HG03159 (cell line): ENCODE results near the gene DDRGK1.
"Not testable (repeated sequence)": the region's sequence is repeated elsewhere in the genome, so short reads cannot be mapped to it uniquely, and the experiment has no call there.

Source experiments
- ATAC-seq: cut with Tn5 transposase; IDR thresholded peaks from one replicate; pipeline ENCODE4 v1.9.1; 2021; ENCODE audit warnings: mild to moderate bottlenecking, moderate library complexity; ENCODE audit not compliant: unreplicated experiment

Gene DDRGK1

GRCh38 chr20:3188823-3189413 is 15.6 kb downstream of the DDRGK1 start:
- no peak for ATAC-seq

DNA sequence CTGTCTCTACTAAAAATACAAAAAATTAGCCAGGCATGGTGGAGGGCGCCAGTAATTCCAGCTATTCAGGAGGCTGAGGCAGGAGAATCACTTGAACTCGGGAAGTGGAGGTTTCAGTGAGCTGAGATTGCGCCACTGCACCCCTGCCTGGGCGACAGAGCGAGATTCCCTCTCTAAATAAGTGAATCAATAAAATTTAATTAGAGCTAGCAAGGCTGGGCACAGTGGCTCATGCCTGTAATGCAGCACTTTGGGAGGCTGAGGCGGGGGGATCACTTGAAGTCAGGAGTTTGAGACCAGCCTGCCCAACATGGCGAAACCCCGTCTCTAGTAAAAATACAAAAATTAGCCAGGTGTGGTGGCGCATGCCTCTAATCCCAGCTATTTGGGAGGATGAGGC is 16.6 kb downstream of the DDRGK1 start:
- not testable (repeated sequence) for ATAC-seq

GRCh38 chr20:3183896-3184612 is 20.4 kb downstream of the DDRGK1 start:
- ATAC-seq, result no peak

GRCh38 chr20:3182429-3182828 is 22.1 kb downstream of the DDRGK1 start:
- ATAC-seq, result not testable (repeated sequence)

DNA sequence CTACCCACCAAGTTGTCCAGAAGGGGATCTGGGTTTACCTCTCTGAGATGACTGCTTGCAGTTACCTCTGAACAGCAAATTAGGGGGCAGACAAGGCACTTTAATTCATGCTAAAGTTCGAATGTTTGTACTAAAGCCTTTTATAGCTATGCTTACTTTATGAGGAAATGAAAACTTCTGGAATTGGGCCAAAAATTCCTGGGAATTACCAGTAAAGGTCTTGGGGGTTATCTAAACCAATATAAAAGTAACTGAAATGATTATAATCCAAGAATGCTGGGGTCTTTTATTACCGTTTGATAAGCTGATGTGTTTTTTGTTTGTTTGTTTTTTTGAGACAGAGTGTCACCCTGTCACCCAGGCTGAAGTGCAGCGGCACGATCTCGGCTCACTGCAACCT is 23.2 kb downstream of the DDRGK1 start:
- ATAC-seq, result no peak

DNA sequence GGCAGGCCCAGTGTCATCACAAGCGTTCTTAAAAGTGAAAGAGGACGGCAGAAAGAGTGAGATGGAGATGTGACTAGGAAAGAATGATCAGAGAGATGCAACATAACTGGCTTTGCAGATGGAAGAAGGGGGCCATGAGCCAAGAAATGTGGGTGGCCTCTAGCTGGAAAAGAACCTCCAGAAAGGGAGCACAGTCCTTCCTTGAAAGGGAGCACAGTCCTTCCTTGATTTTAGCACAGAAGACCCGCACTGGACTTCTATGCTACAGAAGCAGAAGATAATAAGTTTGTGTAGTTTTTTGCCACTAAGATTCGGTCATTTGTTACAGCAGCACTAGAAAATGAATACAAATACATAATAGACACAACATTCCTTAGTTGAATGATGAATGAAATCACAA is 24.2 kb downstream of the DDRGK1 start:
- ATAC-seq, result no peak

GRCh38 chr20:3177746-3178485 is 26.6 kb downstream of the DDRGK1 start:
- ATAC-seq, result no peak

GRCh38 chr20:3175270-3175669 is 29.2 kb downstream of the DDRGK1 start:
- no peak for ATAC-seq

DNA sequence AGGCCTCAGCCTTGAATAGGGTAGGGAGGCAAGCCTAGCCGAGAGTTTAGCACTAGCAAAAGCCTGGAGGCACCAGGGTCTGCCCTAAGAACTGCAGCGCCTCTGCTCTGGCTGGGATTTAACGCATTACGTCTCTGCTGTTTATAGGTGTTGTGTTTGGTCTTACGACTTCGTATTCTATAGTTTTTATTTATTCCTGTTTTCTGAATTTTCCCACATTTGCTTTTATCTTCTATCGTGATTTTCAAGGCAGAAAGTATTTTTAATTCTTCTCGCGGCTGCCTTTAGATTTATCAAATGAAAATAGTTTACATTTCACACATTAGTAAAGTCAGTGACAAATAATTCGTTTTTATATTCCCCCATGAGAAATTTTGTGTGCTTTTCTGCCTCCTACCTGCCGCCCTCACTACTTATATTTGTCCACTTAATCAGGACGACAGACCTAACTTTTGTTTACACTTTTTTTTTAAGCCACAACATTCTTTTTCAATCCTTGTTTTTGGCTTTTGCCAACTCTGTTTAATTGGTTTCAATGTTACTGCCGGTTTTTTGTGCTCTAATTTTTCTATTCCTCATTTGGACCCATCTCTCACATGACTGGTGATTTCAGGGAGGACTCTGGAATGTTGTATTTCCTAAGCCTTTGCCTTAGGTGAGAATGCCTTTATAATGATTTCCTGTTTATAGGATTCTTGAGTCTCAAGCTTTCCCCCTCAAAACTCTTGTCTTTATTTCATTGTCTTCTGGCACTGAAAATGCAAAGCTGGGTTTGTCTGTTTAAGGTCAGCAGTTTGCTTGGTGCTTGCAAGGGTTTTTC is 29.8 kb downstream of the DDRGK1 start:
- no peak for ATAC-seq

DNA sequence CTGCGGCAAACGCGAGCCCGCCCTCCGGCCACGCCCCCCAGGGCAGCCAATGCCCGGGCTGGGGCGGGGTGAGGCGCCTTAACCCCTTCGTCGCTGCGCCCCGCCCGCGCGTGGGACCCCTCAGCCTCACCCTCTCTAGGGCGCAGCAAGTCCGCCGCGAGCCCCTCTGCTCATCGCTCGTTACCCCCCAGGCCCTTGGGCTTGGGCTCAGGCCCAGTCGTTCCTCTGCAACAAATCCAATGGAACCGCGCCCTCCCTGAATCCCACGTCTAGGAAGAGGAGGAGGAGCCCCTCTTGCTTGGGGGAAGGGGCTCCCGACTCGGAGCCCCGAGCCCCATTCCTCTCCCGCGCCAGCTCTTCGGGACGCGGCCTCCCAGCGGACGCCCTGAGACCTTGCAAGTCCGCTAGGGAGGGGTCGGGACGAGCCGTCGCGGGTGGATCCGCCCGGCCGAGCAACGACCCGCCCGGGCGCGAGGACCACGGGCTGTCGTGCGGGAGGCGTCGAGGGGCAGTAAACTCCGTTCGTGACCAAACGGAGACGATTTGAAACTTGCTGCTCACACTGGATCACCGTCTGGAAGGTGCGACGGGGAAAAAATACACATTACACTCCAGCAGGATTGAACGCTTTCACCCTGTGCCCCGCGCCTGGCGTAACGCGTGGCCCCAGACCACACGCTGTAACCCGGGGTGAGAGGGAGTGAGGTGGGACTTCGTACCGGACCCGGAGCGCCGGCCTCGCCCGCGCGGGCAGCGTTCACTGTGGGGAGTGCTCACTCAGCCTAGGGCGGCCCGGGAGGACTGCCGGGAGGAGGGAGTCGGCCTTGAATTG is 30.7 kb downstream of the DDRGK1 start:
- ATAC-seq, result no peak

GRCh38 chr20:3172933-3173609 is 31.4 kb downstream of the DDRGK1 start, which contains the start of gene LZTS3:
Gene LZTS3 (minus strand): TSS chr20:3173549. CDS start chr20:3167163, 6,386 bp downstream.
- peak; percentile 76 for ATAC-seq

DNA sequence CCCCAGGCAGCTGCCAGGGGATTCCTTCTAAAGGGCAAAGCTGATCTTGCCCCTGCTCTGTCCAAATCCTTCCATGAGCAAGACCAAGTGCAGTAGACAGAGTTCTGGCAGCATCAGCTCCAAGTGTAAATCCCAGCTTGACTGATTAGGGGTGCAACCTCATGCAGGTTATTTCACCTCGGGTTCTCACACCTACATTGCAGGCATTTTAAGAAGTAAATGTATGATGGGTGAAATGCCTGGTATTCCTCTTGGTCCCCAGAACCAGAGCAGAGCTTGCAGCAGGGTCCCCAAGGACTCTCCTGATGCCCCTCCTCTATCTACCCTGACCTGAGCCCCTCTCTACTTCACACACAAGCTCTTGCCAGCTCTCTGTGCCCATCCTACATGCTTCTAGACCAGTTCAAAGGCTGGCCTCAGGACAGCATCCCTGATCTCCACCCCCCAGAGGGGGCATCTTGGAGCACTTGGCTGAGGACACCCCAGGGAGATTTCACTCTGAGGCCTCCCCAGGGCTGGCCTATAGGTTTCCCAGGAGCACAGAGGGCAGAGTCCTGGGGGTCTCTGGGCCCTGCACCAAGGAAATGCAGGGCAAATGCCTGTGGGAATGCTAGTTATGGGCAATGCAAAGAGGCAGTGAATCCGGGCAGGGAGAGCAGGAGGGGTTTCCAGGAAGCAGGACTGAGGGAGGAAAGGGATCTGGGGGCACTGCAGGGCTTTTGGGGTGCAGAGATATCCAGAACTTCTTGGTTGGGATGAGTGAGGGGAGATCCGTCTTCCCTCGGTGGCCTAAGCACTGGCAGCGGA is 32.2 kb downstream of the DDRGK1 start:
- ATAC-seq, result no peak

DNA sequence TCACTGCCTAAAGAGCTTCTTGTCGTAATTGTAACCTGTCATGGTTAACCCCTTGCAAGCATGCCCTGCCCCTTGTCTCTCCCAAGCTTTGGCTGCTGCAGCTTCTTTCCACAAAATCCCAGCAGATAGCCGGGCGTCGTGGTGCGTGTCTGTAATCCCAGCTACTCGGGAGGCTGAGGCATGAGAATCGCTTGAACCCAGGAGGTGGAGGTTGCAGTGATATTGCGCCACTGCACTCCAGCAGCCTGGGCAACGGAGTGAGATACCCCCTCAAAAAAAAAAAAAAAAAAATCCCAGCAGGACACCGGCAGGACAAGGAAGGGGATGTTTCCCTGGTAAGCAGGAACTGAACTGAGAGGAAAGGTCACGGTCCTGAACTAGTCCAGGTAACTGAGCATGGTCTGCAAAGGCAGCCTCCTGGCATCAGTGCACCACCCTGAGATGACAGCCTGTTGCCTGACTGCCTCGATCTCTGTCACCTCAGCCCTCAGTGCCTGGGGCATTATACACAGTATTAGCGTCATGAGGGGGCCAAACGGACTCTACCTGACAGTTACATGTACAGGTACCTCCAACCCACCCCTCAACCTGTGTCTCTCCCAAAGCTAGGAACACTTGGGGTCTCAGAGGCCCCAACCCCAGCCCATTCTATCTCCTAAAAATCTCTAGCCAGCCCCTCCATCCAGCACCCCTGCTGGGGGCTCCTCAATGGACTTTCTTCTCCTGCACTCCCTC is 32.9 kb downstream of the DDRGK1 start:
- no peak for ATAC-seq

GRCh38 chr20:3168829-3169590 is 35.5 kb downstream of the DDRGK1 start:
- no peak for ATAC-seq

DNA sequence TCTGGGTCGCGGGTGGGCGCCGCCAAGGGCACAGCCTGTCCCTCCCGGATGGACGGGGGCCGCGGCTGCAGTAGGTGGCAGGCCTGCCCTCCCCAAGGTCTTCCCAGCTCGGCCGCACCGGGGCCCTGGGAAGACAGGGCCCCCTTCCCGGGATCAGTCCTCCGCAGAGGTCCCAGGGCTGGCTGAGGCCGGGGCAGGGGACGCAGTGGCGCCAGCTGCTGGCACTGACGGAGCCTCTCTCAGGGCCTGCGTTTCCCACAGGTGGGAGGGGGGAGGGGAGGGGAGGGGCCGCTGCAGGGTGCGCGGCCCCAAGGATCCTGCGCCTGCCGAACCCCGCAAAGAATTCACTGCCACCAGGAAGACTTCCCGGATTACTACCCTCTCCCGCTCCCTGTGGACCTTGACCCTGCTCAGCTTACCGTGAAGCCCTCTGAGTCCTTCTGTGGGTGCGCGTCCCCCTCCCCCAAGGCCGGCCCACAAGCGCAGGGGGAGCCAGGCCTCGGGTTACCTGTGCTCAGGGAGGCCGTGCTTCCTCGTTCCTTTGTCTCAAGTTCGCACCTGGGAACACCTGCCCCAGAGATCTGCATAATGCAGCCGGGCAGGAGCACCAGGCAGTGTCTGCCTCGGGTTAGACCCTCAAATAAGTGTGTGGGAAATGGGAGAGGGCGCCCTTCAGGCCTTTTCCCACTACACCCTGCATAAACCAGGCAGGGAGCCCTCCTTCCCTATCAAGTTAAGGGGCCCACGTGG is 36.2 kb downstream of the DDRGK1 start:
- no peak for ATAC-seq

GRCh38 chr20:3167738-3168078 is 36.8 kb downstream of the DDRGK1 start:
- ATAC-seq, result no peak

DNA sequence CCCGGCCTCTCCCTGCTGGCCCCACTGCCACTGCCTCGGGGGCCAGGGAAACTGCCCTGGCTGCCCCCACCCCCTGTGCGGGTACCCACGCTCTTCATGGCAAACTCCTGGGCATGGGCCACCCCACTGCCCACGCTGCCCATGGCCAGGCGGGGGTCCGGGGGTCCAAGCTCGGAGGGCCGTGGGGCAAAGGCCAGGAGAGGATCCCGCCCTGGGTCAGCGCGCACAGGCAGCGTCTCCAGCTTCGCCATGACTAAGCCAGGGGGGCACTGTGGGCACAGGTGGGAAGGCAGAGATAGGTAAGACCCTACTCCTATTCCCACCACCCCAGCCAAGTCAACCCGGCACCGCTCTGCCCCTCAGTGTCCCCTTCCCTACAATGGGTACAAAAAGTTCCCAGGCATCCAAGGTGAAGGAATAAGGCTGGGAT is 37.6 kb downstream of the DDRGK1 start:
- no peak for ATAC-seq
